GM12801 (cell line): Measurements from ENCODE around the gene DNAJB6.

Experiments
- CTCF ChIP-seq: IDR thresholded peaks from one replicate; pipeline ENCODE4 v1.5.1; 2011; ENCODE audit warnings: control low read depth; ENCODE audit not compliant: insufficient read length; ENCODE audit errors: extremely low read depth

Gene DNAJB6

GRCh38 chr7:157416011-157416410, 79.2 kb downstream of the DNAJB6 start:
- no peak for TF ChIP-seq CTCF

- no peak for TF ChIP-seq CTCF
Observed at GRCh38 chr7:157418204-157419034, 81.6 kb downstream of the DNAJB6 start.

- TF ChIP-seq CTCF: no peak
Observed at GRCh38 chr7:157419035-157419293, 82.2 kb downstream of the DNAJB6 start.

GRCh38 chr7:157422279-157422678, 85.5 kb downstream of the DNAJB6 start:
- no peak for TF ChIP-seq CTCF

GRCh38 chr7:157423348-157423747, 86.5 kb downstream of the DNAJB6 start:
- TF ChIP-seq CTCF: no peak

- TF ChIP-seq CTCF: no peak
Observed at GRCh38 chr7:157423886-157424565, 87.2 kb downstream of the DNAJB6 start.

- TF ChIP-seq CTCF: no peak
Observed at GRCh38 chr7:157425137-157425731, 88.4 kb downstream of the DNAJB6 start.
